Measurements from ENCODE around the gene CEP83.

The CEP83 gene

DNA sequence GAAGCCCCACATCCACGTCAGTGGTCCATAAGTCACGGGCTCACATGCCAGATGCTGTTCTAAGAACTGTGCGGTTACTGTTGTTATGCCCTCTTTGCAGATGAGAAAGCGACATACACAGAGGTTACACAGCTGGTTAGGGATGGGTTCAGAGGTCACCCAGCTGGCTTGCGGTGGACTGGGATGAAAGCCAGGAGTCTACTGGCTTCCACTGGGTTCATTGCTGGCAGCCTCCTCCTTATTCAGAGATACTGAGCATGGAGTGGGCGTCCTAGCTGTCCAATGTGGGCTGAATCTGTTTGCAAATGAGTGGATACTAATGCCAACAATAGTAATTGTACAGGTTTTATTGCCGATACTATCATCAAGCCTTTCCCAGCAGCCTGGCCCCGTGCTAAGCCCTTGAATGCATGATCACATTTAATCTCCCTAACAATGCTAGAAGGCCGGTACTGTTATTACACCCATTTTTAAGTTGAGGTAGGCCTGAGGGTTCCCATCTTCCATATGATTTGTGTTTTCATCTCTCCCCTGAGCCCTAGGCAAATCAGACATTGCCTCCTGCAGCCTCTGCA lies 182.2 kb downstream of the CEP83 start:
- H3K27me3 ChIP-seq (ENCODE audit: control insufficient read depth in 2 of 2, insufficient read depth in 2 of 2, low read length in 2 of 2) = no peaks in the 10 kb centered on the region
- no peak overlapping the region for H3K27ac ChIP-seq (ENCODE audit: low read depth in 2 of 2, low read length in 2 of 2)
- no peaks in the 10 kb centered on the region for H3K9me3 ChIP-seq (ENCODE audit: control insufficient read depth in 2 of 2, low read length in 2 of 2)
- H3K4me3 ChIP-seq (ENCODE audit: low read length in 2 of 2) = no peak overlapping the region
- no peak overlapping the region for H3K9ac ChIP-seq (ENCODE audit: low read depth in 1 of 2, low read length in 2 of 2)
- peaks cover 0 to 2% of the 10 kb centered on the region in 2 donors for H3K4me1 ChIP-seq (ENCODE audit: control insufficient read depth in 2 of 2, insufficient read depth in 2 of 2, low read length in 2 of 2)
- H3K36me3 ChIP-seq (ENCODE audit: control insufficient read depth in 2 of 2, insufficient read depth in 2 of 2, low read length in 2 of 2) = peaks cover 0 to 3% of the 10 kb centered on the region in 2 donors

- peaks cover 0 to 3% of the 10 kb centered on the region in 2 donors for H3K36me3 ChIP-seq (ENCODE audit: control insufficient read depth in 2 of 2, insufficient read depth in 2 of 2, low read length in 2 of 2)
Measured at GRCh38 chr12:94276725-94277124, 182.9 kb downstream of the CEP83 start.

GRCh38 chr12:94273272-94273671 lies 186.4 kb downstream of the CEP83 start:
- Histone ChIP-seq H3K9ac (ENCODE audit: low read depth in 1 of 2, low read length in 2 of 2) (no peak overlapping the region), H3K36me3 (ENCODE audit: control insufficient read depth in 2 of 2, insufficient read depth in 2 of 2, low read length in 2 of 2) (no peaks in the 10 kb centered on the region), H3K4me3 (ENCODE audit: low read length in 2 of 2) (no peak overlapping the region), H3K4me1 (ENCODE audit: control insufficient read depth in 2 of 2, insufficient read depth in 2 of 2, low read length in 2 of 2) (no peaks in the 10 kb centered on the region), H3K27me3 (ENCODE audit: control insufficient read depth in 2 of 2, insufficient read depth in 2 of 2, low read length in 2 of 2) (no peaks in the 10 kb centered on the region), H3K9me3 (ENCODE audit: control insufficient read depth in 2 of 2, low read length in 2 of 2) (no peaks in the 10 kb centered on the region), H3K27ac (ENCODE audit: low read depth in 2 of 2, low read length in 2 of 2) (no peak overlapping the region)

More at GRCh38 chr12:94276725-94277124, 182.9 kb downstream of the CEP83 start:
- no peak overlapping the region for H3K9ac ChIP-seq (ENCODE audit: low read depth in 1 of 2, low read length in 2 of 2)
- no peaks in the 10 kb centered on the region for H3K27me3 ChIP-seq (ENCODE audit: control insufficient read depth in 2 of 2, insufficient read depth in 2 of 2, low read length in 2 of 2)
- H3K4me1 ChIP-seq (ENCODE audit: control insufficient read depth in 2 of 2, insufficient read depth in 2 of 2, low read length in 2 of 2) = no peaks in the 10 kb centered on the region
- no peak overlapping the region for H3K4me3 ChIP-seq (ENCODE audit: low read length in 2 of 2)
- H3K9me3 ChIP-seq (ENCODE audit: control insufficient read depth in 2 of 2, low read length in 2 of 2) = no peaks in the 10 kb centered on the region
- H3K27ac ChIP-seq (ENCODE audit: low read depth in 2 of 2, low read length in 2 of 2) = no peak overlapping the region

DNA sequence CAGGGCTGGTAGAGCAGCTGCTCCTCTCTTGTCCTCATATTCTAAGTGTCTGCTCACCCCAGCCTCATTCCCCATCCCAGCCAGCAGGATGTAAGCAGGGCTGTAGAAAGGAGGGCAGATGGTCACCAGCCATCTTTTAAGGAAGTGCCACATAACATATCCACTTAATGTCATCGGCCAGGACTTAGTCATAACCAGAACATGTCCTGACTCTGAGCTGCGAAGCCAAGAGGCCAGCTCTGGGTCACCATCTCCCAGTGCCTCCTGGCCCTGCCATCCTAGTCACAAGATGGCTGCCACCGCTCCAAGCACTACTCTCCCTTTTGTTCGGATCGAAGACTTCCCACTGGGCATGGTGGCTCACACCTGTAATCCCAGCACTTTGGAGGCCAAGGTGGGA lies 187.4 kb downstream of the CEP83 start:
- Histone ChIP-seq H3K4me3 (ENCODE audit: low read length in 2 of 2) (no peak overlapping the region), H3K27me3 (ENCODE audit: control insufficient read depth in 2 of 2, insufficient read depth in 2 of 2, low read length in 2 of 2) (no peaks in the 10 kb centered on the region), H3K36me3 (ENCODE audit: control insufficient read depth in 2 of 2, insufficient read depth in 2 of 2, low read length in 2 of 2) (no peaks in the 10 kb centered on the region), H3K4me1 (ENCODE audit: control insufficient read depth in 2 of 2, insufficient read depth in 2 of 2, low read length in 2 of 2) (no peaks in the 10 kb centered on the region), H3K9ac (ENCODE audit: low read depth in 1 of 2, low read length in 2 of 2) (no peak overlapping the region), H3K27ac (ENCODE audit: low read depth in 2 of 2, low read length in 2 of 2) (no peak overlapping the region), H3K9me3 (ENCODE audit: control insufficient read depth in 2 of 2, low read length in 2 of 2) (no peaks in the 10 kb centered on the region)

DNA sequence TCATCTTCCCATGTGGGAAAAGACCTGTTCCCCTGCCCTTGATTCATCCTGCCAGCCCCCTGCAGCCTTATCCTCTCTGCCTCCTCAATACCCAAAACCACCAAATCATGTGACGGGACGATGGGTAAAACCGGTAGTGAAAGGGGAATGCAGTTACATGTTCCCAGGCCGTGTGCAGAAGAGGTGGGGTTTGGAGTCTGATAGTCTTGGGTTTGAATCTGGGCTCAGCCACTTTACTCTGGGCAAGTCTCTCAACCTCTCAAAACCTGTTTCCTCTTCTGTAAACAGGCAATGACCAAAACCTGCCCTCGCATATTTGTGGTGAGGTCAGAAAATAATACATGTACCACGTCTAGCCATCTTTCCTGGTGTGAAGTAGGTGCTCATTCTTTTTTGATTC lies 188.3 kb downstream of the CEP83 start:
- Histone ChIP-seq H3K27me3 (ENCODE audit: control insufficient read depth in 2 of 2, insufficient read depth in 2 of 2, low read length in 2 of 2) (no peaks in the 10 kb centered on the region), H3K4me3 (ENCODE audit: low read length in 2 of 2) (no peak overlapping the region), H3K9ac (ENCODE audit: low read depth in 1 of 2, low read length in 2 of 2) (no peak overlapping the region), H3K27ac (ENCODE audit: low read depth in 2 of 2, low read length in 2 of 2) (no peak overlapping the region), H3K9me3 (ENCODE audit: control insufficient read depth in 2 of 2, low read length in 2 of 2) (no peaks in the 10 kb centered on the region), H3K4me1 (ENCODE audit: control insufficient read depth in 2 of 2, insufficient read depth in 2 of 2, low read length in 2 of 2) (no peaks in the 10 kb centered on the region), H3K36me3 (ENCODE audit: control insufficient read depth in 2 of 2, insufficient read depth in 2 of 2, low read length in 2 of 2) (no peaks in the 10 kb centered on the region)

GRCh38 chr12:94269316-94269999 lies 190.2 kb downstream of the CEP83 start:
- no peaks in the 10 kb centered on the region for H3K4me1 ChIP-seq (ENCODE audit: control insufficient read depth in 2 of 2, insufficient read depth in 2 of 2, low read length in 2 of 2)
- H3K27ac ChIP-seq (ENCODE audit: low read depth in 2 of 2, low read length in 2 of 2) = no peak overlapping the region
- no peak overlapping the region for H3K9ac ChIP-seq (ENCODE audit: low read depth in 1 of 2, low read length in 2 of 2)
- no peaks in the 10 kb centered on the region for H3K9me3 ChIP-seq (ENCODE audit: control insufficient read depth in 2 of 2, low read length in 2 of 2)
- H3K4me3 ChIP-seq (ENCODE audit: low read length in 2 of 2) = no peak overlapping the region
- no peaks in the 10 kb centered on the region for H3K36me3 ChIP-seq (ENCODE audit: control insufficient read depth in 2 of 2, insufficient read depth in 2 of 2, low read length in 2 of 2)
- H3K27me3 ChIP-seq (ENCODE audit: control insufficient read depth in 2 of 2, insufficient read depth in 2 of 2, low read length in 2 of 2) = no peaks in the 10 kb centered on the region

DNA sequence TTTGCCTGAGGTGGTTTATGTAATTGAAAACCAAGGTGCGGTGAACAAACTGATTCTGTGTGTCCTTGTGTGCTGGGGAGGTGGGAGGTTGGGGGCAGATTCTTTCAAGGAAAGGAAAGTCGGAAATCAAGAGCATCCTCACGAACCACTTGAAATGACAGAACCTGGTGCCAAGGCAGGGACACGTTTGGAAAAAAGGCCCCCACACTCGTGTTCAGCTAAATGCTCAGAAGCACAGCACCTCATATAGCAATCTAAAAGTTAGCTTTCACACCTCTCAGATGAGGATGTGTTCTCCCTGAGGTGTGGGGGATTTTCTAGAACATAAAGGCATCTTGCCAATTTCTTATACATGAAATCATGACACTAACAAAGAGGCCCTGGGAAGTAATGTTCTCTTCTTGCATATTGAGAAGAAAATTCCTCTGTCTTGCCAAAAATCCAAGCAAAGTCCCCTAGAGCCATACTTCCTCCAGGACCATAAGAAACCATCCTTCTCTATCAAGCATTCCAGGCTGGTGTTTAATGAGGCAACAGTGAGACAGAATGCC lies 191.7 kb downstream of the CEP83 start:
- no peaks in the 10 kb centered on the region for H3K9me3 ChIP-seq (ENCODE audit: control insufficient read depth in 2 of 2, low read length in 2 of 2)
- no peaks in the 10 kb centered on the region for H3K4me1 ChIP-seq (ENCODE audit: control insufficient read depth in 2 of 2, insufficient read depth in 2 of 2, low read length in 2 of 2)
- H3K9ac ChIP-seq (ENCODE audit: low read depth in 1 of 2, low read length in 2 of 2) = no peak overlapping the region
- peak overlapping the region in 1 of 2 donors; percentile 3 for H3K27ac ChIP-seq (ENCODE audit: low read depth in 2 of 2, low read length in 2 of 2)
- no peak overlapping the region for H3K4me3 ChIP-seq (ENCODE audit: low read length in 2 of 2)
- H3K36me3 ChIP-seq (ENCODE audit: control insufficient read depth in 2 of 2, insufficient read depth in 2 of 2, low read length in 2 of 2) = no peaks in the 10 kb centered on the region
- H3K27me3 ChIP-seq (ENCODE audit: control insufficient read depth in 2 of 2, insufficient read depth in 2 of 2, low read length in 2 of 2) = no peaks in the 10 kb centered on the region

DNA sequence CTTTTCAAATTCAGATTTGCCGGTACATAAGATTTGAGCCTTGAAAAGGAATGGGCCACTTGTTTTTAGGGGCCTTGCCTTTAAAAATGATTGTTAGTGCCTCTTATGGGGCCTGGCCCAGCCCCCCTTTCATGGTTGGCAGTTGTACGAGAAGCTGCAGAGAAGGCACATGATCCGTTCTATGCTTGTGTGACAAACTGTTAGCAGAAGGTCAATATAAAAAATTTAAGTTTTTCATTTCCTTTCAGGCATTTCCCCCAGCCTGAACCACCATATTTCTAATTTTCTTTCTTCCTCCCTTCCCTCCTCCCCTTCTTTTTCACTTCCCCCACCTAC lies 192.2 kb downstream of the CEP83 start:
- Histone ChIP-seq H3K9ac (ENCODE audit: low read depth in 1 of 2, low read length in 2 of 2) (no peak overlapping the region), H3K27ac (ENCODE audit: low read depth in 2 of 2, low read length in 2 of 2) (peak overlapping the region in 1 of 2 donors; percentile 3)

DNA sequence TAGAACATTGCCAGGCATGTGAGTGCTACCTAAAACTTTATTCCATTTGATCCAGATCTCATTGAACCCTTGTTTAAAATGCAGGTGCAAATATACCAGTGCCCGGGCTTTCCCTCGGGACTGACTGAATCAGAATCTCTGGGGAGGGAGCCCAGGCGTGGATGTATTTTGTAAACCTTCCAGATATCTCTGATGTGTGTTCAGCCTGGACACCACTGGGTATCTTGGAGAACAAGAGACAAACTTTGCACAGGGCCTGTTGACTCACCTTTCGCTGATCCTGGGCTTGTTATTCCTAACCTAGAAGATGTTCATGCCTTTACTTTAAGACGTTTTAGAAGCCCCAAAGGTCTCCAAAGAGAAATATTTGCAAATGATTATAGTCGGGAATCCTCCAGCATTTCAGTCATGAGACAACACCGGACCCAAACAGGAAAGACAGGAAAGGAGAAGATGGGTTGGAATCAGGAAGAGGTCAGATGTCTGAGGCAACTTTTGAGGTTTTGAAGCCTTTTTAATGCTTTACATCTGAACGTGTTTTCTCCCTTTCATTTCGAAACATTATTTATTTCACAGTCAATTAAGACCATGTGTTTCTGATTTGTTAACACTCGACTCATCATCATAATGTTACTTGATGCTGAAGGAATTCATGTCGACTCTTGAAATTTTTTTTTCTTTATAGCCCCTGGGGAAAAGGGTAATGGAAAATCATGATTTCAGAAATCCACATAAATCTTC lies 192.7 kb downstream of the CEP83 start:
- Histone ChIP-seq H3K9me3 (ENCODE audit: control insufficient read depth in 2 of 2, low read length in 2 of 2) (no peaks in the 10 kb centered on the region), H3K36me3 (ENCODE audit: control insufficient read depth in 2 of 2, insufficient read depth in 2 of 2, low read length in 2 of 2) (no peaks in the 10 kb centered on the region)

More for the DNA sequence above, 192.2 kb downstream of the CEP83 start:
- H3K9me3 ChIP-seq (ENCODE audit: control insufficient read depth in 2 of 2, low read length in 2 of 2) = no peaks in the 10 kb centered on the region
- peaks cover 0 to 3% of the 10 kb centered on the region in 2 donors for H3K4me1 ChIP-seq (ENCODE audit: control insufficient read depth in 2 of 2, insufficient read depth in 2 of 2, low read length in 2 of 2)
- H3K27me3 ChIP-seq (ENCODE audit: control insufficient read depth in 2 of 2, insufficient read depth in 2 of 2, low read length in 2 of 2) = no peaks in the 10 kb centered on the region
- H3K36me3 ChIP-seq (ENCODE audit: control insufficient read depth in 2 of 2, insufficient read depth in 2 of 2, low read length in 2 of 2) = no peaks in the 10 kb centered on the region
- no peak overlapping the region for H3K4me3 ChIP-seq (ENCODE audit: low read length in 2 of 2)

More for the DNA sequence above, 192.7 kb downstream of the CEP83 start:
- Histone ChIP-seq H3K9ac (ENCODE audit: low read depth in 1 of 2, low read length in 2 of 2) (no peak overlapping the region), H3K4me3 (ENCODE audit: low read length in 2 of 2) (no peak overlapping the region), H3K27ac (ENCODE audit: low read depth in 2 of 2, low read length in 2 of 2) (peak overlapping the region in 1 of 2 donors; percentile 38), H3K27me3 (ENCODE audit: control insufficient read depth in 2 of 2, insufficient read depth in 2 of 2, low read length in 2 of 2) (no peaks in the 10 kb centered on the region), H3K4me1 (ENCODE audit: control insufficient read depth in 2 of 2, insufficient read depth in 2 of 2, low read length in 2 of 2) (peaks cover 0 to 6% of the 10 kb centered on the region in 2 donors)

Measured in mucosa of rectum (tissue), 2 donors.